Measurements from ENCODE around the gene SNORC.
"Not testable (repeated sequence)": the region's sequence is repeated elsewhere in the genome, so short reads cannot be mapped to it uniquely, and the experiment has no call there.

SNORC gene

GRCh38 chr2:232903989-232904388, 33.9 kb downstream of the SNORC start:
- Histone ChIP-seq H3F3A (ENCODE audit: control insufficient read depth, insufficient read depth) (no peaks in the 10 kb centered on the region), H3K4me1 (ENCODE audit: control insufficient read depth, low read length) (no peaks in the 10 kb centered on the region), H3K4me3 (ENCODE audit: low read length) (no peak overlapping the region), H3K27me3 (ENCODE audit: control insufficient read depth, low read length) (no peaks in the 10 kb centered on the region), H3K27ac (ENCODE audit: low read depth, low read length) (no peak overlapping the region), H3K9me2 (replicated peaks; ENCODE audit: control insufficient read depth, low read length) (no peaks in the 10 kb centered on the region), H3K4me2 (ENCODE audit: low read length) (no peak overlapping the region), H3K9me3 (ENCODE audit: control insufficient read depth, insufficient read depth, low read length) (no peaks in the 10 kb centered on the region), H3K36me3 (ENCODE audit: control insufficient read depth, low read length) (no peaks in the 10 kb centered on the region), H3K79me2 (ENCODE audit: control insufficient read depth, low read length) (no peaks in the 10 kb centered on the region), H4K20me1 (ENCODE audit: control insufficient read depth, insufficient read depth, low read depth, low read length) (no peaks in the 10 kb centered on the region)
- TF ChIP-seq EZH2phosphoT487 (IDR thresholded peaks at IDR 0.05; ENCODE audit: borderline replicate concordance, low read length) (no peak), CTCF (IDR thresholded peaks at IDR 0.05; ENCODE audit: low read depth, low read length, poor library complexity, severe bottlenecking) (no peak)

- not testable (repeated sequence) for H3K27me3 ChIP-seq (ENCODE audit: control insufficient read depth, low read length); H3K79me2 ChIP-seq (ENCODE audit: control insufficient read depth, low read length); H3K4me1 ChIP-seq (ENCODE audit: control insufficient read depth, low read length); H3K9me3 ChIP-seq (ENCODE audit: control insufficient read depth, insufficient read depth, low read length); H3K27ac ChIP-seq (ENCODE audit: low read depth, low read length); H3K9me2 ChIP-seq (replicated peaks; ENCODE audit: control insufficient read depth, low read length); H3K4me2 ChIP-seq (ENCODE audit: low read length); H4K20me1 ChIP-seq (ENCODE audit: control insufficient read depth, insufficient read depth, low read depth, low read length); H3K4me3 ChIP-seq (ENCODE audit: low read length); H3K36me3 ChIP-seq (ENCODE audit: control insufficient read depth, low read length); H3F3A ChIP-seq (ENCODE audit: control insufficient read depth, insufficient read depth)
Measured at GRCh38 chr2:232906867-232907717, 37.0 kb downstream of the SNORC start.

- H3F3A ChIP-seq (ENCODE audit: control insufficient read depth, insufficient read depth); H3K4me2 ChIP-seq (ENCODE audit: low read length); H3K79me2 ChIP-seq (ENCODE audit: control insufficient read depth, low read length); H4K20me1 ChIP-seq (ENCODE audit: control insufficient read depth, insufficient read depth, low read depth, low read length); H3K36me3 ChIP-seq (ENCODE audit: control insufficient read depth, low read length); H3K27me3 ChIP-seq (ENCODE audit: control insufficient read depth, low read length); H3K4me3 ChIP-seq (ENCODE audit: low read length); H3K4me1 ChIP-seq (ENCODE audit: control insufficient read depth, low read length); H3K27ac ChIP-seq (ENCODE audit: low read depth, low read length); H3K9me2 ChIP-seq (replicated peaks; ENCODE audit: control insufficient read depth, low read length); H3K9me3 ChIP-seq (ENCODE audit: control insufficient read depth, insufficient read depth, low read length): not testable (repeated sequence)
Measured at GRCh38 chr2:232907718-232908085, 37.6 kb downstream of the SNORC start.

GRCh38 chr2:232908695-232909094, 38.6 kb downstream of the SNORC start:
- Histone ChIP-seq H3K4me1 (ENCODE audit: control insufficient read depth, low read length) (no peaks in the 10 kb centered on the region), H3K79me2 (ENCODE audit: control insufficient read depth, low read length) (no peaks in the 10 kb centered on the region), H3F3A (ENCODE audit: control insufficient read depth, insufficient read depth) (no peaks in the 10 kb centered on the region), H3K9me2 (replicated peaks; ENCODE audit: control insufficient read depth, low read length) (no peaks in the 10 kb centered on the region), H3K4me3 (ENCODE audit: low read length) (no peak overlapping the region), H3K27me3 (ENCODE audit: control insufficient read depth, low read length) (no peaks in the 10 kb centered on the region), H3K9me3 (ENCODE audit: control insufficient read depth, insufficient read depth, low read length) (peaks cover 6% of the 10 kb centered on the region; the same call in 1 of the 2 replicates), H4K20me1 (ENCODE audit: control insufficient read depth, insufficient read depth, low read depth, low read length) (no peaks in the 10 kb centered on the region), H3K4me2 (ENCODE audit: low read length) (no peak overlapping the region), H3K27ac (ENCODE audit: low read depth, low read length) (no peak overlapping the region), H3K36me3 (ENCODE audit: control insufficient read depth, low read length) (no peaks in the 10 kb centered on the region)
- TF ChIP-seq CTCF (IDR thresholded peaks at IDR 0.05; ENCODE audit: low read depth, low read length, poor library complexity, severe bottlenecking) = no peak

Data from DOHH2 (cell line).